GM23338 (cell line): ENCODE data around the gene SFT2D1. TPM values are rescaled to one million over a fixed set of nuclear protein-coding genes. Genes with fewer than 3 reads are reported as not detected.

Source experiments
- ATAC-seq: fragments of 200-7000 bp; cut with Tn5 transposase; 3 replicates; pipeline ENCODE4 v1.9.1; 2020
- DNase-seq: peaks from one replicate; pipeline ENCODE4 v3.0.0-alpha.2; 2015; ENCODE audit warnings: low spot score
- H2AFZ ChIP-seq: fragments of 200-600 bp; sonication (generic); 2 replicates; pipeline ENCODE4 v1.8.0; 2016; ENCODE audit warnings: antibody characterized with exemption, mild to moderate bottlenecking, moderate library complexity
- H3F3A ChIP-seq: fragments of 200-600 bp; sonication (generic); replicated peaks from 2 replicates; pipeline ENCODE4 v1.8.0; 2017; ENCODE audit warnings: antibody characterized with exemption, mixed run types, low read depth
- H3K27ac ChIP-seq: fragments of 200-600 bp; sonication (generic); 2 replicates; pipeline ENCODE4 v1.6.1; 2016; ENCODE audit warnings: low read depth
- H3K27me3 ChIP-seq: fragments of 200-600 bp; sonication (generic); 2 replicates; pipeline ENCODE4 v1.8.0; 2016; ENCODE audit warnings: mild to moderate bottlenecking, mixed run types, moderate library complexity; ENCODE audit not compliant: insufficient read depth
- H3K36me3 ChIP-seq: fragments of 200-600 bp; sonication (generic); 2 replicates; pipeline ENCODE4 v1.8.0; 2016; ENCODE audit warnings: mild to moderate bottlenecking; ENCODE audit not compliant: insufficient read depth
- H3K4me1 ChIP-seq: fragments of 200-600 bp; sonication (generic); 2 replicates; pipeline ENCODE4 v1.8.0; 2016; ENCODE audit warnings: mild to moderate bottlenecking, moderate library complexity; ENCODE audit not compliant: insufficient read depth
- H3K4me2 ChIP-seq: fragments of 200-600 bp; sonication (generic); 2 replicates; pipeline ENCODE4 v1.7.1; 2017; ENCODE audit warnings: mixed run types
- H3K4me3 ChIP-seq: fragments of 200-600 bp; sonication (generic); 2 replicates; pipeline ENCODE4 v1.6.1; 2016; ENCODE audit warnings: mixed run types
- H3K79me2 ChIP-seq: fragments of 200-600 bp; sonication (generic); replicated peaks from 2 replicates; pipeline ENCODE4 v1.8.0; 2017; ENCODE audit warnings: mild to moderate bottlenecking; ENCODE audit not compliant: insufficient read depth
- H3K9me2 ChIP-seq: fragments of 200-600 bp; sonication (generic); 2 replicates; pipeline ENCODE4 v1.8.0; 2017; ENCODE audit not compliant: insufficient read depth
- H4K20me1 ChIP-seq: fragments of 200-600 bp; sonication (generic); replicated peaks from 2 replicates; pipeline ENCODE4 v1.8.0; 2017; ENCODE audit warnings: mild to moderate bottlenecking; ENCODE audit not compliant: insufficient read depth
- H3K27ac Mint-ChIP-seq: 2 replicates; pipeline ENCODE4 v1.8.0; 2020; ENCODE audit warnings: inconsistent platforms, mild to moderate bottlenecking, moderate library complexity, mixed read lengths
- H3K27me3 Mint-ChIP-seq: 3 replicates; pipeline ENCODE4 v1.8.0; 2022; ENCODE audit warnings: low read depth, mild to moderate bottlenecking, moderate library complexity, mixed read lengths, inconsistent platforms; ENCODE audit not compliant: insufficient read depth, poor library complexity
- H3K36me3 Mint-ChIP-seq: 3 replicates; pipeline ENCODE4 v1.8.0; 2021; ENCODE audit warnings: low read depth, mild to moderate bottlenecking, inconsistent platforms, moderate library complexity, mixed read lengths
- H3K4me1 Mint-ChIP-seq: 3 replicates; pipeline ENCODE4 v1.8.0; 2020; ENCODE audit warnings: mild to moderate bottlenecking, inconsistent platforms, mixed read lengths
- H3K4me3 Mint-ChIP-seq: 3 replicates; pipeline ENCODE4 v1.8.0; 2021; ENCODE audit warnings: moderate library complexity, mild to moderate bottlenecking, inconsistent platforms, mixed read lengths
- H3K9me3 Mint-ChIP-seq: 3 replicates; pipeline ENCODE4 v1.8.0; 2020; ENCODE audit warnings: moderate library complexity, mild to moderate bottlenecking, inconsistent platforms, mixed read lengths
- CREB1 ChIP-seq: fragments of 250-450 bp; sonication (Bioruptor Pico); IDR thresholded peaks from 2 replicates; pipeline ENCODE4 v1.5.0; 2020; ENCODE audit warnings: low read depth, mild to moderate bottlenecking, moderate library complexity
- ETS1 ChIP-seq: IDR thresholded peaks from 2 replicates; pipeline ENCODE4 v1.6.1; 2016; ENCODE audit warnings: antibody characterized with exemption
- EZH2 ChIP-seq: fragments of 200-600 bp; sonication (generic); IDR thresholded peaks from one replicate; pipeline ENCODE4 v1.8.0; 2017; ENCODE audit warnings: antibody characterized with exemption, mild to moderate bottlenecking, low read depth; ENCODE audit not compliant: unreplicated experiment
- JUNB ChIP-seq: IDR thresholded peaks from one replicate; pipeline ENCODE4 v1.6.1; 2016; ENCODE audit warnings: antibody characterized with exemption; ENCODE audit not compliant: unreplicated experiment
- POLR2AphosphoS5 ChIP-seq: IDR thresholded peaks from 2 replicates; pipeline ENCODE4 v1.6.1; 2016; ENCODE audit warnings: antibody characterized with exemption, low read depth
- REST ChIP-seq: IDR thresholded peaks from one replicate; pipeline ENCODE4 v1.6.1; 2018; ENCODE audit warnings: antibody characterized with exemption; ENCODE audit not compliant: unreplicated experiment
- STAT1 ChIP-seq: IDR thresholded peaks from one replicate; pipeline ENCODE4 v1.6.1; 2016; ENCODE audit warnings: antibody characterized with exemption; ENCODE audit not compliant: unreplicated experiment
- ZNF331 ChIP-seq: fragments of 250-450 bp; sonication (Bioruptor Pico); IDR thresholded peaks from 2 replicates; pipeline ENCODE4 v1.5.0; 2020; ENCODE audit warnings: low read depth, mild to moderate bottlenecking, moderate library complexity
- polyA plus RNA-seq: library from polyadenylated mRNA; unstranded; fragments of >200 nt; fragmentation: Nextera tagmentation; extraction: Ambion mirVana; gene quantifications from 2 replicates; pipeline ENCODE4 v1.2.1, GENCODE V29; 2016
- total RNA-seq: library from RNA; depleted of rRNA; stranded (reverse); fragments of >200 nt; shearing (Covaris generic); gene quantifications from 2 replicates; pipeline ENCODE4 v1.2.3, GENCODE V29; 2014
- TF ChIP-seq, protein P1 (sequence below), 2 experiments: fragments of 200-600 bp in 1 of 2; sonication (generic) in 1 of 2; conservative IDR thresholded peaks; 2 replicates each; pipeline versions ENCODE4 v1.5.1 to v1.6.1; 2016 to 2017; ENCODE audit warnings: antibody characterized with exemption in 2 of 2, low read depth in 2 of 2, mild to moderate bottlenecking in 2 of 2, moderate library complexity in 1 of 2

Gene SFT2D1
- total and polyA plus RNA-seq, 2 experiments from 2014 or later, result 74.7 to 120 TPM

- no peak for TF ChIP-seq CREB1 (CRISPR knock-in tag)
- TF ChIP-seq ZNF331 (CRISPR knock-in tag), result no peak
- TF ChIP-seq EZH2, result peak; percentile 38
These were observed 35.0 kb downstream of the SFT2D1 start (continued) for GRCh38 chr6:166307082-166308032.

- H3F3A ChIP-seq, result 0 out of 2 replicates have a peak, but pooled peaks cover 3% of the 10 kb centered on the region
- Mint-ChIP-seq H3K9me3 (no peaks in the 10 kb centered on the region), H3K4me1 (peaks cover 8% of the 10 kb centered on the region), H3K4me3 (peak overlapping the region; percentile 53), H3K36me3 (no peaks in the 10 kb centered on the region; the same call in 2 of the 3 replicates), H3K27me3 (peaks cover 53% of the 10 kb centered on the region), H3K27ac (no peak overlapping the region)
- no peak for DNase-seq
- H3K79me2 ChIP-seq, result no peaks in the 10 kb centered on the region
- peak overlapping the region; percentile 18; the same call in 1 of the 2 replicates for H2AFZ ChIP-seq
- H3K4me3 ChIP-seq, result peak overlapping the region; percentile 73
- H3K27ac ChIP-seq, result no peak overlapping the region
- peak overlapping the region; percentile 90; the same call in 1 of the 2 replicates for H3K4me2 ChIP-seq
- peaks cover 61% of the 10 kb centered on the region for H3K27me3 ChIP-seq
- no peaks in the 10 kb centered on the region for H3K9me2 ChIP-seq
- H4K20me1 ChIP-seq, result no peaks in the 10 kb centered on the region; the same call in none of the 2 replicates
- ATAC-seq, result no peak
- no peaks in the 10 kb centered on the region; the same call in 1 of the 2 replicates for H3K36me3 ChIP-seq
- peaks cover 3% of the 10 kb centered on the region; the same call in 1 of the 2 replicates for H3K4me1 ChIP-seq
- no peak for TF ChIP-seq CREB1 (CRISPR knock-in tag)
- TF ChIP-seq EZH2, result no peak
- TF ChIP-seq STAT1, result no peak
- no peak for TF ChIP-seq REST
- no peak for TF ChIP-seq ETS1
- no peak for TF ChIP-seq JUNB
- TF ChIP-seq, protein P1, sequence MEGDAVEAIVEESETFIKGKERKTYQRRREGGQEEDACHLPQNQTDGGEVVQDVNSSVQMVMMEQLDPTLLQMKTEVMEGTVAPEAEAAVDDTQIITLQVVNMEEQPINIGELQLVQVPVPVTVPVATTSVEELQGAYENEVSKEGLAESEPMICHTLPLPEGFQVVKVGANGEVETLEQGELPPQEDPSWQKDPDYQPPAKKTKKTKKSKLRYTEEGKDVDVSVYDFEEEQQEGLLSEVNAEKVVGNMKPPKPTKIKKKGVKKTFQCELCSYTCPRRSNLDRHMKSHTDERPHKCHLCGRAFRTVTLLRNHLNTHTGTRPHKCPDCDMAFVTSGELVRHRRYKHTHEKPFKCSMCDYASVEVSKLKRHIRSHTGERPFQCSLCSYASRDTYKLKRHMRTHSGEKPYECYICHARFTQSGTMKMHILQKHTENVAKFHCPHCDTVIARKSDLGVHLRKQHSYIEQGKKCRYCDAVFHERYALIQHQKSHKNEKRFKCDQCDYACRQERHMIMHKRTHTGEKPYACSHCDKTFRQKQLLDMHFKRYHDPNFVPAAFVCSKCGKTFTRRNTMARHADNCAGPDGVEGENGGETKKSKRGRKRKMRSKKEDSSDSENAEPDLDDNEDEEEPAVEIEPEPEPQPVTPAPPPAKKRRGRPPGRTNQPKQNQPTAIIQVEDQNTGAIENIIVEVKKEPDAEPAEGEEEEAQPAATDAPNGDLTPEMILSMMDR (conservative IDR thresholded peaks at IDR 0.05; ENCODE audit: low read depth in 2 of 2), result no peak
- TF ChIP-seq POLR2AphosphoS5, result no peak
These were observed 35.8 kb downstream of the SFT2D1 start for GRCh38 chr6:166306378-166307081.
